ENCODE results near the gene ARHGAP15.

DNA sequence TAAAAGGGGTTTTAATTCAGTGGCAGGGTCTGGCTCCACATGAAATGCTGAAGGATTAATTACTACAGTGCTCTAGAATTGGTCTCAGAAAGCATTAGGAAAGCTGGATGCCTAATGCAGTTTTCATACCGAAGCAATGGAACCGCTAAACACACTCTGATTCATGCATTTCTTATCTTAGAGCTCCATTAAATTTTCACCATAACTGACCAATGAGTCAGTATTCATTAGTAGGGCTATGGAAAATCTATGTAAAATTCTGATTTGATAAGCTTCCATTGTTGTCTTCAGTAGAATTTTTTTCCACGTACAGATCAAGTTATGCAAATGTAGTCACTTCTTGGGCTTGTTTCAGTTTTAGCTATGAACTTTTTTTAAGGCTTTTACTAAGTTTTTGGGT is 359.9 kb downstream of the ARHGAP15 start:
- no peak for TF ChIP-seq POLR2A (IDR thresholded peaks at IDR 0.05)
- TF ChIP-seq, protein P1, sequence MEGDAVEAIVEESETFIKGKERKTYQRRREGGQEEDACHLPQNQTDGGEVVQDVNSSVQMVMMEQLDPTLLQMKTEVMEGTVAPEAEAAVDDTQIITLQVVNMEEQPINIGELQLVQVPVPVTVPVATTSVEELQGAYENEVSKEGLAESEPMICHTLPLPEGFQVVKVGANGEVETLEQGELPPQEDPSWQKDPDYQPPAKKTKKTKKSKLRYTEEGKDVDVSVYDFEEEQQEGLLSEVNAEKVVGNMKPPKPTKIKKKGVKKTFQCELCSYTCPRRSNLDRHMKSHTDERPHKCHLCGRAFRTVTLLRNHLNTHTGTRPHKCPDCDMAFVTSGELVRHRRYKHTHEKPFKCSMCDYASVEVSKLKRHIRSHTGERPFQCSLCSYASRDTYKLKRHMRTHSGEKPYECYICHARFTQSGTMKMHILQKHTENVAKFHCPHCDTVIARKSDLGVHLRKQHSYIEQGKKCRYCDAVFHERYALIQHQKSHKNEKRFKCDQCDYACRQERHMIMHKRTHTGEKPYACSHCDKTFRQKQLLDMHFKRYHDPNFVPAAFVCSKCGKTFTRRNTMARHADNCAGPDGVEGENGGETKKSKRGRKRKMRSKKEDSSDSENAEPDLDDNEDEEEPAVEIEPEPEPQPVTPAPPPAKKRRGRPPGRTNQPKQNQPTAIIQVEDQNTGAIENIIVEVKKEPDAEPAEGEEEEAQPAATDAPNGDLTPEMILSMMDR (IDR thresholded peaks at IDR 0.05), result no peak
